HL-60/S4 (cell line): Measurements from ENCODE around the gene CHST10.
"Not testable (repeated sequence)": the region's sequence is repeated elsewhere in the genome, so short reads cannot be mapped to it uniquely, and the experiment has no call there.

Source experiments
- in situ Hi-C: fragments of 300-500 bp; cut with MboI; formaldehyde crosslinking; loops from 2 replicates; pipeline ENCODE4 v1.14.3; 2022; ENCODE audit warnings: low sequenced_read_pairs

CHST10 gene

GRCh38 chr2:100395532-100396350, 21.7 kb downstream of the CHST10 start:
- in situ Hi-C loops = loop anchor here (25.0 kb wide), 1 partner anchor 833 kb away; no protein-coding TSS in a partner anchor

- in situ Hi-C loops = loop anchor here (25.0 kb wide), 1 partner anchor 832 kb away; no protein-coding TSS in a partner anchor
Observed at GRCh38 chr2:100394111-100394641, 23.3 kb downstream of the CHST10 start.

- in situ Hi-C loops = loop anchor here (25.0 kb wide), 1 partner anchor 831 kb away; no protein-coding TSS in a partner anchor
Observed at GRCh38 chr2:100393362-100393761, 24.1 kb downstream of the CHST10 start.

GRCh38 chr2:100392715-100393114, 24.8 kb downstream of the CHST10 start:
- in situ Hi-C loops = loop anchor here (25.0 kb wide), 1 partner anchor 830 kb away; no protein-coding TSS in a partner anchor

- in situ Hi-C loops = loop anchor here (25.0 kb wide), 1 partner anchor 830 kb away; no protein-coding TSS in a partner anchor
Observed at GRCh38 chr2:100391735-100392515, 25.5 kb downstream of the CHST10 start.

GRCh38 chr2:100390001-100390940, 27.2 kb downstream of the CHST10 start:
- in situ Hi-C loops = loop anchor here (25.0 kb wide), 1 partner anchor 828 kb away; no protein-coding TSS in a partner anchor

- in situ Hi-C loops = loop anchor here (10.0 to 25.0 kb wide), 2 partner anchors 124 to 826 kb away; no protein-coding TSS in a partner anchor
Observed at GRCh38 chr2:100388703-100389102, 28.8 kb downstream of the CHST10 start.

- in situ Hi-C loops = loop anchor here (10.0 to 25.0 kb wide), 2 partner anchors 119 to 822 kb away; no protein-coding TSS in a partner anchor
Observed at GRCh38 chr2:100383954-100384353, 33.5 kb downstream of the CHST10 start.

GRCh38 chr2:100383306-100383705, 34.2 kb downstream of the CHST10 start:
- in situ Hi-C loops = loop anchor here (10.0 to 25.0 kb wide), 2 partner anchors 119 to 821 kb away; no protein-coding TSS in a partner anchor

- in situ Hi-C loops = loop anchor here (10.0 to 25.0 kb wide), 2 partner anchors 116 to 819 kb away; no protein-coding TSS in a partner anchor
Observed at GRCh38 chr2:100381240-100381639, 36.2 kb downstream of the CHST10 start.

- in situ Hi-C loops = loop anchor here (10.0 to 25.0 kb wide), 2 partner anchors 116 to 818 kb away; no protein-coding TSS in a partner anchor
Observed at GRCh38 chr2:100380681-100381080, 36.8 kb downstream of the CHST10 start.

- in situ Hi-C loops = loop anchor here (25.0 kb wide), 1 partner anchor 815 kb away; no protein-coding TSS in a partner anchor
Observed at GRCh38 chr2:100376836-100377235, 40.6 kb downstream of the CHST10 start.

GRCh38 chr2:100367163-100367562, 50.3 kb downstream of the CHST10 start:
- in situ Hi-C loops = no loop called here

GRCh38 chr2:100365434-100365833, 52.0 kb downstream of the CHST10 start:
- in situ Hi-C loops = no loop called here

GRCh38 chr2:100362269-100362668, 55.2 kb downstream of the CHST10 start:
- in situ Hi-C loops = not testable (repeated sequence)

- in situ Hi-C loops = no loop called here
Observed at GRCh38 chr2:100359576-100359975, 57.9 kb downstream of the CHST10 start.

GRCh38 chr2:100358554-100358953, 58.9 kb downstream of the CHST10 start:
- in situ Hi-C loops = no loop called here

GRCh38 chr2:100352521-100352920, 64.9 kb downstream of the CHST10 start:
- in situ Hi-C loops = no loop called here

GRCh38 chr2:100350661-100351185, 66.7 kb downstream of the CHST10 start:
- in situ Hi-C loops = no loop called here
